Coronary artery (tissue), 2 donors: ENCODE measurements around the gene MACROD2.

Experiments
- DNase-seq: peaks from one replicate; pipeline ENCODE4 v3.0.0-alpha.2; 2017; ENCODE audit warnings: low spot score
- H3K27ac ChIP-seq, 2 donors: fragments of 200-600 bp; sonication (generic); one replicate each; pipeline ENCODE4 v1.5.1; 2016 to 2019
- H3K4me3 ChIP-seq: fragments of 200-600 bp; sonication (generic); 2 replicates; pipeline ENCODE4 v1.5.1; 2016; ENCODE audit warnings: mild to moderate bottlenecking, moderate library complexity
- CTCF ChIP-seq: fragments of 200-600 bp; sonication (generic); IDR thresholded peaks from one replicate; pipeline ENCODE4 v1.5.1; 2019; ENCODE audit warnings: antibody characterized with exemption

Gene MACROD2

GRCh38 chr20:14375416-14375985 lies 380.2 kb downstream of the MACROD2 start:
- no peak for TF ChIP-seq CTCF
- no peak for DNase-seq
- no peak overlapping the region for H3K27ac ChIP-seq
- H3K4me3 ChIP-seq, result no peak overlapping the region

- DNase-seq, result no peak
- H3K27ac ChIP-seq, result no peak overlapping the region
- no peak for TF ChIP-seq CTCF
Measured at GRCh38 chr20:14378326-14378725, 383.0 kb downstream of the MACROD2 start.

GRCh38 chr20:14383335-14383734 lies 388.0 kb downstream of the MACROD2 start:
- Histone ChIP-seq H3K27ac (no peak overlapping the region), H3K4me3 (no peak overlapping the region)
- no peak for DNase-seq
- TF ChIP-seq CTCF, result no peak

More at GRCh38 chr20:14378326-14378725, 383.0 kb downstream of the MACROD2 start:
- no peak overlapping the region for H3K4me3 ChIP-seq

GRCh38 chr20:14384416-14385175 lies 389.3 kb downstream of the MACROD2 start:
- TF ChIP-seq CTCF, result no peak
- Histone ChIP-seq H3K27ac (no peak overlapping the region), H3K4me3 (no peak overlapping the region)
- DNase-seq, result no peak

- H3K4me3 ChIP-seq, result no peak overlapping the region
- DNase-seq, result no peak
- no peak for TF ChIP-seq CTCF
Measured at GRCh38 chr20:14385176-14385740, 389.9 kb downstream of the MACROD2 start.

GRCh38 chr20:14386726-14387125 lies 391.4 kb downstream of the MACROD2 start:
- no peak for TF ChIP-seq CTCF
- no peak overlapping the region for H3K27ac ChIP-seq
- no peak overlapping the region for H3K4me3 ChIP-seq
- no peak for DNase-seq

More at GRCh38 chr20:14385176-14385740, 389.9 kb downstream of the MACROD2 start:
- H3K27ac ChIP-seq, result no peak overlapping the region
